Lower lobe of right lung (tissue), 2 donors: Measurements from ENCODE around the gene SLC13A1. TPM values are rescaled to one million over a fixed set of nuclear protein-coding genes. Genes with fewer than 3 reads are reported as not detected.

Experiments
- ATAC-seq, 2 donors: fragments of 200-7000 bp; cut with Tn5 transposase; one replicate each; pipeline ENCODE4 v1.9.1; 2020 to 2022; ENCODE audit warnings: mild to moderate bottlenecking in 2 of 2, moderate library complexity in 2 of 2
- DNase-seq: peaks from one replicate; pipeline ENCODE4 v3.0.0-alpha.2; 2020
- H3K27ac ChIP-seq: fragments of 200-600 bp; one replicate; pipeline ENCODE4 v1.8.0; 2022
- H3K27me3 ChIP-seq: fragments of 200-600 bp; one replicate; pipeline ENCODE4 v1.8.0; 2022; ENCODE audit warnings: low read depth
- H3K36me3 ChIP-seq: fragments of 200-600 bp; one replicate; pipeline ENCODE4 v1.8.0; 2022; ENCODE audit warnings: mild to moderate bottlenecking
- H3K4me1 ChIP-seq: fragments of 200-600 bp; one replicate; pipeline ENCODE4 v1.8.0; 2022
- H3K4me3 ChIP-seq: fragments of 200-600 bp; one replicate; pipeline ENCODE4 v1.8.0; 2022; ENCODE audit warnings: mild to moderate bottlenecking
- H3K9me3 ChIP-seq: fragments of 200-600 bp; one replicate; pipeline ENCODE4 v1.8.0; 2022
- CTCF ChIP-seq: fragments of 200-600 bp; IDR thresholded peaks from one replicate; pipeline ENCODE4 v1.8.0; 2022; ENCODE audit warnings: antibody characterized with exemption, mild to moderate bottlenecking
- intact Hi-C: fragments of 100-400 bp; cut with DNase I; formaldehyde crosslinking; loops from one replicate; pipeline ENCODE4 v1.11.0; 2022
- total RNA-seq: library from RNA; stranded (reverse); fragmentation: NEBNext Ultra II Directional; extraction: Animal tissue kit (Norgen Biotek cat#: 25700); gene quantifications from one replicate; pipeline ENCODE4 v1.2.1, GENCODE V29; 2021
- donor health status: DM: no; HTN: yes; CAD: no; lungs with severe emphysema.

Gene SLC13A1
- total RNA-seq, 1 donor from 2014 or later: not detected

GRCh38 chr7:123216825-123217224 is 17.1 kb upstream of the SLC13A1 start:
- Histone ChIP-seq H3K27me3 (no peaks in the 10 kb centered on the region), H3K9me3 (peaks cover 8% of the 10 kb centered on the region), H3K36me3 (no peaks in the 10 kb centered on the region), H3K4me3 (no peak overlapping the region), H3K27ac (no peak overlapping the region), H3K4me1 (no peaks in the 10 kb centered on the region)
- ATAC-seq: no peak
- TF ChIP-seq CTCF: no peak
- no peak for DNase-seq
- intact Hi-C loops: no loop called here

- intact Hi-C loops: no loop called here
- Histone ChIP-seq H3K4me3 (no peak overlapping the region), H3K36me3 (no peaks in the 10 kb centered on the region), H3K27ac (no peak overlapping the region), H3K27me3 (no peaks in the 10 kb centered on the region), H3K4me1 (no peaks in the 10 kb centered on the region), H3K9me3 (peaks cover 8% of the 10 kb centered on the region)
- ATAC-seq (no peak), DNase-seq (no peak)
- TF ChIP-seq CTCF: no peak
Observed at GRCh38 chr7:123215350-123215749, 15.6 kb upstream of the SLC13A1 start.

- DNase-seq (no peak), ATAC-seq (no peak)
- Histone ChIP-seq H3K9me3 (peaks cover 8% of the 10 kb centered on the region), H3K27ac (no peak overlapping the region), H3K4me3 (no peak overlapping the region), H3K4me1 (no peaks in the 10 kb centered on the region), H3K36me3 (no peaks in the 10 kb centered on the region), H3K27me3 (no peaks in the 10 kb centered on the region)
- no peak for TF ChIP-seq CTCF
- intact Hi-C loops: no loop called here
Observed at GRCh38 chr7:123211545-123211944, 11.8 kb upstream of the SLC13A1 start.

GRCh38 chr7:123210986-123211385 is 11.2 kb upstream of the SLC13A1 start:
- no peak for ATAC-seq
- TF ChIP-seq CTCF: no peak

GRCh38 chr7:123209786-123210185 is 10.0 kb upstream of the SLC13A1 start:
- intact Hi-C loops: no loop called here
- TF ChIP-seq CTCF: no peak
- DNase-seq: no peak

More at GRCh38 chr7:123210986-123211385, 11.2 kb upstream of the SLC13A1 start:
- Histone ChIP-seq H3K36me3 (no peaks in the 10 kb centered on the region), H3K9me3 (peaks cover 8% of the 10 kb centered on the region), H3K4me1 (no peaks in the 10 kb centered on the region), H3K27ac (no peak overlapping the region), H3K4me3 (no peak overlapping the region), H3K27me3 (no peaks in the 10 kb centered on the region)
- intact Hi-C loops: no loop called here
- no peak for DNase-seq

GRCh38 chr7:123208793-123209192 is 9.0 kb upstream of the SLC13A1 start:
- Histone ChIP-seq H3K9me3 (no peaks in the 10 kb centered on the region), H3K4me1 (no peaks in the 10 kb centered on the region), H3K36me3 (no peaks in the 10 kb centered on the region), H3K27ac (no peak overlapping the region), H3K4me3 (no peak overlapping the region), H3K27me3 (no peaks in the 10 kb centered on the region)
- no peak for DNase-seq
- peak in 1 of 2 donors; percentile 48 for ATAC-seq
- intact Hi-C loops: no loop called here
- no peak for TF ChIP-seq CTCF

More at GRCh38 chr7:123209786-123210185, 10.0 kb upstream of the SLC13A1 start:
- Histone ChIP-seq H3K4me1 (no peaks in the 10 kb centered on the region), H3K36me3 (no peaks in the 10 kb centered on the region), H3K9me3 (peaks cover under 1% of the 10 kb centered on the region), H3K4me3 (no peak overlapping the region), H3K27ac (no peak overlapping the region), H3K27me3 (no peaks in the 10 kb centered on the region)
- ATAC-seq: peak in 1 of 2 donors; percentile 47
